ENCODE data around the gene PACSIN2.

GRCh38 chr22:42950281-42950680 is 64.7 kb downstream of the PACSIN2 start:
- TF ChIP-seq CTCF (IDR thresholded peaks at IDR 0.05): no peak
- TF ChIP-seq POLR2AphosphoS5 (IDR thresholded peaks at IDR 0.05): no peak
- no peak for TF ChIP-seq POLR2A (IDR thresholded peaks at IDR 0.05)
